GM12801 (cell line): ENCODE results near the gene FAM120AOS.

Source experiments
- CTCF ChIP-seq: IDR thresholded peaks from one replicate; pipeline ENCODE4 v1.5.1; 2011; ENCODE audit warnings: control low read depth; ENCODE audit not compliant: insufficient read length; ENCODE audit errors: extremely low read depth

FAM120AOS gene

GRCh38 chr9:93461821-93462220 lies 8.4 kb upstream of the FAM120AOS start:
- no peak for TF ChIP-seq CTCF

- no peak for TF ChIP-seq CTCF
These were observed 8.0 kb upstream of the FAM120AOS start for GRCh38 chr9:93461414-93461743.

DNA sequence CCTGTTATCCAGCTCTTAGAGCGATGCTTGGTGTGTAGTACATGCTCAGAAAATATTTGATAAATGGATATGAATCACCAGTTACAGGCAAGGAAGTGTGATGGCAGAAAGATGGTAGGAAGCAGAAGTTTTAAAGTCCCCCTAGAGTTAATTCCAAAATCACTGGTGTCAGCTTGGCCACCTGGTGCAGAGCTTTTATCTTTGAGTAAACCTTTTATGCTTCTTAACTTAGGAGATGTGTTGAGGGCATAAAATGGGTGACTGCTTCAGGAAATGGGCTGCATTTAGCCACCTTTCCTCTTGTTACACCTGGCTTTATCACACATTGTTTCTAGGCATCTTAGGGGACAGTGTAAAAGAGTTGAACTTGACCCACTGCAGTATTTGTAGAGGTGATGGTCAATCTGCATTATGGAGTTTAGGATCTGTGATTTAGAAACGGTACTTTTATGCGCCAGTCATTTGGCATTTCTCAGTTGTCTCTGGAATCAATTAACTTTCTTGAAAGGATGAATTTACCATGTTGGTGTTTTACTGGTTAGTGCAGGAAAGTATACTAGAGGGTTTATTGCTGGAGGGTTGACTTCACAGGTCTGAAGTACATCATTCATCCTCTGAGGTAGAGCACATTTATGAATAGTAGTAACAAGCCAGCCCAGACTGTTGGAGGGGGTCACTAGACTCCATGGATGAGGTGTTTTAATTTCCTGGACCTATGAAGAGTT lies 7.5 kb upstream of the FAM120AOS start:
- TF ChIP-seq CTCF, result no peak

GRCh38 chr9:93459432-93459847 lies 6.1 kb upstream of the FAM120AOS start:
- TF ChIP-seq CTCF, result no peak

GRCh38 chr9:93458712-93459111 lies 5.3 kb upstream of the FAM120AOS start:
- TF ChIP-seq CTCF, result no peak

DNA sequence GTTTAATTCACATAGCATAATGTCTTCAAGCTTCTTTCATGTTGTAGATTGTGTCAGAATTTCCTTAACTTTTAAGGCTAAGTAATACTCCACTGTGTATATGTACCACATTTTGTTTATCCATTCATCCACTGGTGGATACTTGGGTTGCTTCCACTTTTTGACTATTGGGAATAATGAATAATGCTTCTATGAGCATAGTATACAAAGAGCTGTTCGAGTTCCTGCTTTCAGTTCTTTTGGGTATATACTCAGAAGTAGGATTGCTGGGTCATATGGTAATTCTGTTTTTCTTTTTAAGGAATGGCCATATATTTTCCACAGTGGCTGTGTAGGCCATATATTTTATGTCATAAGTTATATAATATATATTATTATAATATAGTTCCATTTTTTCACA lies 3.6 kb upstream of the FAM120AOS start:
- no peak for TF ChIP-seq CTCF

DNA sequence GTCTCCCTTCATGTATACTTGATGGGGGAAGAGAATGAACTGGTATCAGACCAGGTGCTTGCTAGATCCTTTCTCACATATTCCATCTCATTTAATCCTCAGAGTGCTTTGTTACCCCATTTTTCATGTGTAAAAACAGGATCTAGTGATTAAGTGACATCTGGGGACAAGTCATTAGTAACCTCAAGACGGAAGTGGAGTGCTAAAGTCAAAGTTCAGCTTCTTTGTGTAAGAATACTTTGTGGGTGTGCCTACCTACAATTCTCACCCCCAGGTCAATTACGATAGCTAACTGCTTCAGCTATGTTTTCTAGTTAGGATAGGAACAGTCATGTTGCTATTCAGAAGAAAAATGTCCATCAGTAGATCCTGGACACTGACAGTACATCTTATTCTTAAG lies 3.1 kb upstream of the FAM120AOS start:
- no peak for TF ChIP-seq CTCF
